Breast epithelium (tissue), 3 donors: Measurements from ENCODE around the gene ARHGEF12.

Experiments
- CTCF ChIP-seq, 3 donors: fragments of 450-650 bp; IDR thresholded peaks; one replicate each; pipeline ENCODE4 v1.5.1; 2016 to 2017; ENCODE audit warnings: antibody characterized with exemption in 3 of 3, mild to moderate bottlenecking in 3 of 3, moderate library complexity in 3 of 3
- POLR2A ChIP-seq: fragments of 450-650 bp; IDR thresholded peaks from one replicate; pipeline ENCODE4 v1.6.1; 2016; ENCODE audit warnings: antibody characterized with exemption, mild to moderate bottlenecking, moderate library complexity
- POLR2AphosphoS5 ChIP-seq, 3 donors: sonication (generic); formaldehyde crosslinking; IDR thresholded peaks; one replicate each; pipeline ENCODE4 v1.6.1; 2017; ENCODE audit warnings: antibody characterized with exemption in 3 of 3

- TF ChIP-seq CTCF (IDR thresholded peaks at IDR 0.05) (no peak), POLR2A (no peak), POLR2AphosphoS5 (IDR thresholded peaks at IDR 0.05) (no peak)
Observed at GRCh38 chr11:120501440-120501839, 165.2 kb downstream of the ARHGEF12 start.
